Measurements from ENCODE around the gene VSTM4. TPM values are rescaled to one million over a fixed set of nuclear protein-coding genes. Genes with fewer than 3 reads are reported as not detected.

VSTM4 gene
- total and polyA plus RNA-seq, 2 donors (not counting 1 experiment from before 2014, with no cell fraction given), result not detected

DNA sequence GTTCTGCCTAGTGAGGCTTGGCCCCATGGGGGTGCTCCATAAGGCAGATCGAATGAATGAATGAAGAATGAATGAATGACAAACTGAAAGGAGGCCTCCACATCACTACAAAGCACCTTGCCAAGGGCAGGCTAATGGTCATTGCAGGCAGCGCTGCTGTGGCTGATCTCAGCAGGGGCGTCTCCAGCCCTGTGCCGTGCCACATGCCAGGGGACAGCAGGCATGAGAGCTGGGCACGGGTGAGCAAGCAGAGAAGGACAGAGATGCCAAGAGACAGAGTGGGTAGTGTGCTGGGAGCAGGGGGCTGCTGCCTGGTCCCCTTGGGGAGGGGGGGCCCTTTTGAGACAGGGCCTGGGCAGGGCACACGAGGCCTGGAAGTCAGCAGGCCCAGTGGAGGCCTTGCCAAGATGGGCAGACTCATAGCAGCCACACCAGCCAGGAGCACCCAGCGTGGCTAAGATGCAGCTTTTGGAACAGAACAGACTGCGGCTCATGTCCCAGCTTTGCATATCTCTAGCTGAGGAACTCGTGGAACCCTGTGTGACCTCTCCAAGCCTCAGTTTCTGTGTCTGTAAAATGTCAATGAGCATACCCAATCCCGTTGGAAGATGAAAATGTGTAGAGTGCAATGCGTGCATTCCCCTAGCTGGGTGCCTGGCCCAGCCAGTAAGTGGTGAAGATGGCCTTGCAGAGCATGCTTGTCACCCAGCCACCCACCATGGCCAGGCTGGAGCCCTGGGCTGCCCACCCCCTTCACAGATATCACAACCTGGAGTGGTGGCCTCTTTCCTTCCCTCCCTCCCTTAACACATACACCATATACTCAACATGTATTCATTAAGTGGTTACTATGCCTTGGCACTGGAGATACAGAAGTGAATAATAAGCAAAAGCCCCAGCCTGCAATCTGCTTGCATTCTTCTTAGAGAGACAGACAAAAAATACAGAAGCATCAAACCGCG is 114.6 kb downstream of the VSTM4 start:
- Histone ChIP-seq H3K4me3 (ENCODE audit: control extremely low read depth in 1 of 5, extremely low read depth in 1 of 5, insufficient read depth in 1 of 5, low read depth in 2 of 5, low read length in 4 of 5) (no peak overlapping the region), H4K20me1 (ENCODE audit: control insufficient read depth, insufficient read depth, low read length, poor library complexity, severe bottlenecking) (no peaks in the 10 kb centered on the region), H3K27ac (ENCODE audit: low read length in 2 of 2) (no peak overlapping the region), H3K9ac (ENCODE audit: low read length) (no peak overlapping the region), H3K4me1 (ENCODE audit: control insufficient read depth in 2 of 2, insufficient read depth in 2 of 2, low read length in 2 of 2) (no peaks in the 10 kb centered on the region), H2AFZ (ENCODE audit: insufficient read depth, low read depth, low read length, poor library complexity, severe bottlenecking) (no peak overlapping the region), H3K9me3 (ENCODE audit: control extremely low read depth in 1 of 3, control insufficient read depth in 2 of 3, insufficient read depth in 1 of 3, low read length in 2 of 3) (peaks cover 0 to 4% (median 0%) of the 10 kb centered on the region in 3 donors), H3K36me3 (replicated peaks in 1 of 2; ENCODE audit: control extremely low read depth in 1 of 2, control insufficient read depth in 1 of 2, extremely low read depth in 1 of 2, insufficient read depth in 2 of 2, low read length in 1 of 2) (no peaks in the 10 kb centered on the region), H3K4me2 (replicated peaks; ENCODE audit: low read depth, low read length, poor library complexity, severe bottlenecking) (no peak overlapping the region), H3K79me2 (ENCODE audit: control insufficient read depth, insufficient read depth, low read length) (no peaks in the 10 kb centered on the region), H3K27me3 (replicated peaks in 1 of 4; ENCODE audit: control extremely low read depth in 1 of 4, control insufficient read depth in 3 of 4, insufficient read depth in 4 of 4, low read length in 3 of 4) (peaks cover 0 to 2% (median 0%) of the 10 kb centered on the region in 4 experiments)
- Mint-ChIP-seq H3K9me3 (ENCODE audit: insufficient read depth) (no peaks in the 10 kb centered on the region), H3K4me3 (no peak overlapping the region), H3K27ac (no peak overlapping the region), H3K4me1 (no peaks in the 10 kb centered on the region), H3K27me3 (peaks cover 4% of the 10 kb centered on the region)
- ATAC-seq (ENCODE audit: low read depth) (no peak), DNase-seq (no peak)
- ChIA-PET POLR2A (no interaction called here), CTCF (no interaction called here)
- WGBS (ENCODE audit: insufficient coverage), result 94% methylated on average over 12 of the region's 13 CpGs
- intact Hi-C loops (cut with micrococcal nuclease), result no loop called here
- TF ChIP-seq EZH2 (IDR thresholded peaks at IDR 0.05; ENCODE audit: borderline replicate concordance, insufficient read depth, low read depth, low read length, poor library complexity, severe bottlenecking), result no peak
- TF ChIP-seq, protein P1, sequence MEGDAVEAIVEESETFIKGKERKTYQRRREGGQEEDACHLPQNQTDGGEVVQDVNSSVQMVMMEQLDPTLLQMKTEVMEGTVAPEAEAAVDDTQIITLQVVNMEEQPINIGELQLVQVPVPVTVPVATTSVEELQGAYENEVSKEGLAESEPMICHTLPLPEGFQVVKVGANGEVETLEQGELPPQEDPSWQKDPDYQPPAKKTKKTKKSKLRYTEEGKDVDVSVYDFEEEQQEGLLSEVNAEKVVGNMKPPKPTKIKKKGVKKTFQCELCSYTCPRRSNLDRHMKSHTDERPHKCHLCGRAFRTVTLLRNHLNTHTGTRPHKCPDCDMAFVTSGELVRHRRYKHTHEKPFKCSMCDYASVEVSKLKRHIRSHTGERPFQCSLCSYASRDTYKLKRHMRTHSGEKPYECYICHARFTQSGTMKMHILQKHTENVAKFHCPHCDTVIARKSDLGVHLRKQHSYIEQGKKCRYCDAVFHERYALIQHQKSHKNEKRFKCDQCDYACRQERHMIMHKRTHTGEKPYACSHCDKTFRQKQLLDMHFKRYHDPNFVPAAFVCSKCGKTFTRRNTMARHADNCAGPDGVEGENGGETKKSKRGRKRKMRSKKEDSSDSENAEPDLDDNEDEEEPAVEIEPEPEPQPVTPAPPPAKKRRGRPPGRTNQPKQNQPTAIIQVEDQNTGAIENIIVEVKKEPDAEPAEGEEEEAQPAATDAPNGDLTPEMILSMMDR (IDR thresholded peaks at IDR 0.05), result no peak

DNA sequence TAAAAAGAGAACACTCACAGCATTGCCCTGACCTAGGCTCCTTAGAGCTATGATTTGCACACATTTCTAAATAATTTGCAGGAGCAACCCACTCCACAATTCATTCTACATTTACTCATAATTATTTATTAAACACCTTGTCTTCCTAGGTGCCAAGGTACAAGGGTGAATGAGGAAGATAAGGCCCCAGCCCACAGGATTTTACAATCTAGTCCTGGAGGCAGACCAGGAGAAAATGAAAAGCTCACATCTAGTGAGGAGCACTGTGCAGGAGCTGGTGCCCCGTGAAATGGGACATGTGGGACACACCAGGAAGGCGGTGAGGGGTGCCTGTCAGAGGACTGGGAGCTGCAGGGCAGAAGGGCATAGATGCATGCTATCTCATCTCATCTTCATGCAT is 116.0 kb downstream of the VSTM4 start:
- no peaks in the 10 kb centered on the region for H3K9me3 Mint-ChIP-seq (ENCODE audit: insufficient read depth)
- ATAC-seq (ENCODE audit: low read depth), result no peak
- Histone ChIP-seq H3K4me3 (ENCODE audit: control extremely low read depth in 1 of 5, extremely low read depth in 1 of 5, insufficient read depth in 1 of 5, low read depth in 2 of 5, low read length in 4 of 5) (no peak overlapping the region), H3K36me3 (replicated peaks in 1 of 2; ENCODE audit: control extremely low read depth in 1 of 2, control insufficient read depth in 1 of 2, extremely low read depth in 1 of 2, insufficient read depth in 2 of 2, low read length in 1 of 2) (no peaks in the 10 kb centered on the region), H3K4me1 (ENCODE audit: control insufficient read depth in 2 of 2, insufficient read depth in 2 of 2, low read length in 2 of 2) (no peaks in the 10 kb centered on the region), H3K27ac (ENCODE audit: low read length in 2 of 2) (no peak overlapping the region), H3K9ac (ENCODE audit: low read length) (no peak overlapping the region), H3K9me3 (ENCODE audit: control extremely low read depth in 1 of 3, control insufficient read depth in 2 of 3, insufficient read depth in 1 of 3, low read length in 2 of 3) (peaks cover 0 to 4% (median 0%) of the 10 kb centered on the region in 3 donors), H2AFZ (ENCODE audit: insufficient read depth, low read depth, low read length, poor library complexity, severe bottlenecking) (no peak overlapping the region), H3K4me2 (replicated peaks; ENCODE audit: low read depth, low read length, poor library complexity, severe bottlenecking) (no peak overlapping the region), H4K20me1 (ENCODE audit: control insufficient read depth, insufficient read depth, low read length, poor library complexity, severe bottlenecking) (no peaks in the 10 kb centered on the region), H3K79me2 (ENCODE audit: control insufficient read depth, insufficient read depth, low read length) (no peaks in the 10 kb centered on the region), H3K27me3 (replicated peaks in 1 of 4; ENCODE audit: control extremely low read depth in 1 of 4, control insufficient read depth in 3 of 4, insufficient read depth in 4 of 4, low read length in 3 of 4) (peaks cover 0 to 2% (median 0%) of the 10 kb centered on the region in 4 experiments)
- POLR2A ChIA-PET, result no interaction called here
- peaks cover 4% of the 10 kb centered on the region for H3K27me3 Mint-ChIP-seq
- intact Hi-C loops (cut with micrococcal nuclease), result no loop called here
- no peak for DNase-seq
- CTCF ChIA-PET, result no interaction called here
- no peak overlapping the region for H3K4me3 Mint-ChIP-seq
- TF ChIP-seq, protein P1 (IDR thresholded peaks at IDR 0.05), result no peak
- no peak for TF ChIP-seq EZH2 (IDR thresholded peaks at IDR 0.05; ENCODE audit: borderline replicate concordance, insufficient read depth, low read depth, low read length, poor library complexity, severe bottlenecking)
- H3K27ac Mint-ChIP-seq, result no peak overlapping the region
- 94% methylated on average over 2 of the region's 2 CpGs for WGBS (ENCODE audit: insufficient coverage)
- H3K4me1 Mint-ChIP-seq, result no peaks in the 10 kb centered on the region

Data from B cell (primary cell).